MM.1S (cell line): ENCODE results near the gene PEX5.

Experiments
- EZH2 ChIP-seq: fragments of 300-600 bp; sonication (generic); optimal IDR thresholded peaks from 2 replicates; pipeline ENCODE3; 2017; ENCODE audit warnings: low read depth, mild to moderate bottlenecking, antibody characterized with exemption, low read length, mixed read lengths
- TF ChIP-seq, protein P1 (sequence below): fragments of 300-600 bp; sonication (generic); IDR thresholded peaks from 2 replicates; pipeline ENCODE4 v1.5.1; 2016; ENCODE audit warnings: antibody characterized with exemption, low read length, mixed read lengths

DNA sequence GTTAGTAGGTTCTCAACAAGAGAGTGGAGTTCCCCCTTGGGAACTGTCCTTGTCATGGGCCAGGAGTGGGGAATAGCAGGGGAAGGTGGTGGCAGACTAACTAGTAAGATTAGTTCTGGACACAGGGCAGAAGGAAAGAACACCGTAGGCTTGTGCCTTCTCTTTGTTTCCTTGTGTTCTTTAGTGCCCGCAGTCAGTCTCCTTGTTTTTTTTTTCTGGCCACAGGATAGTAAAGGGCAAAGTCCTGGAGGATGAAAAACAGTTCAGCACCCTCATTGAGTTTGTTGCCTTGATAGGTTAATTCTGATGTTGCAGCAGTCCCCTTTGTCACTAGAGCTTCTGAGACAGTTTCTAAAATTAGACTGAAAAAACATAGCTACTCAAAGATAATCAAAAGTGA lies 8.4 kb downstream of the PEX5 start:
- TF ChIP-seq EZH2 = no peak
- TF ChIP-seq, protein P1, sequence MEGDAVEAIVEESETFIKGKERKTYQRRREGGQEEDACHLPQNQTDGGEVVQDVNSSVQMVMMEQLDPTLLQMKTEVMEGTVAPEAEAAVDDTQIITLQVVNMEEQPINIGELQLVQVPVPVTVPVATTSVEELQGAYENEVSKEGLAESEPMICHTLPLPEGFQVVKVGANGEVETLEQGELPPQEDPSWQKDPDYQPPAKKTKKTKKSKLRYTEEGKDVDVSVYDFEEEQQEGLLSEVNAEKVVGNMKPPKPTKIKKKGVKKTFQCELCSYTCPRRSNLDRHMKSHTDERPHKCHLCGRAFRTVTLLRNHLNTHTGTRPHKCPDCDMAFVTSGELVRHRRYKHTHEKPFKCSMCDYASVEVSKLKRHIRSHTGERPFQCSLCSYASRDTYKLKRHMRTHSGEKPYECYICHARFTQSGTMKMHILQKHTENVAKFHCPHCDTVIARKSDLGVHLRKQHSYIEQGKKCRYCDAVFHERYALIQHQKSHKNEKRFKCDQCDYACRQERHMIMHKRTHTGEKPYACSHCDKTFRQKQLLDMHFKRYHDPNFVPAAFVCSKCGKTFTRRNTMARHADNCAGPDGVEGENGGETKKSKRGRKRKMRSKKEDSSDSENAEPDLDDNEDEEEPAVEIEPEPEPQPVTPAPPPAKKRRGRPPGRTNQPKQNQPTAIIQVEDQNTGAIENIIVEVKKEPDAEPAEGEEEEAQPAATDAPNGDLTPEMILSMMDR = no peak
